Activated T-cell treated with anti-CD3 and anti-CD28 coated beads, Interleukin-2, amount 50 U/mL, for 24 hours (primary cell): ENCODE results near the gene YJU2.
"Not testable (repeated sequence)": the region's sequence is repeated elsewhere in the genome, so short reads cannot be mapped to it uniquely, and the experiment has no call there.

ENCODE experiments used
- DNase-seq: peaks from one replicate; pipeline ENCODE4 v3.0.0-alpha.2; 2020
- H3K27ac Mint-ChIP-seq: 2 replicates; pipeline ENCODE4 v1.8.0; 2020; ENCODE audit warnings: mild to moderate bottlenecking, mixed read lengths
- H3K27me3 Mint-ChIP-seq: 2 replicates; pipeline ENCODE4 v1.8.0; 2020; ENCODE audit warnings: mixed read lengths
- H3K36me3 Mint-ChIP-seq: 2 replicates; pipeline ENCODE4 v1.8.0; 2020; ENCODE audit warnings: low read depth, mixed read lengths
- H3K4me1 Mint-ChIP-seq: 2 replicates; pipeline ENCODE4 v1.8.0; 2020; ENCODE audit warnings: low read depth, mixed read lengths
- H3K4me3 Mint-ChIP-seq: 2 replicates; pipeline ENCODE4 v1.8.0; 2020; ENCODE audit warnings: mild to moderate bottlenecking, moderate library complexity, mixed read lengths
- H3K9me3 Mint-ChIP-seq: 2 replicates; pipeline ENCODE4 v1.8.0; 2020; ENCODE audit warnings: mixed read lengths

Gene YJU2

DNA sequence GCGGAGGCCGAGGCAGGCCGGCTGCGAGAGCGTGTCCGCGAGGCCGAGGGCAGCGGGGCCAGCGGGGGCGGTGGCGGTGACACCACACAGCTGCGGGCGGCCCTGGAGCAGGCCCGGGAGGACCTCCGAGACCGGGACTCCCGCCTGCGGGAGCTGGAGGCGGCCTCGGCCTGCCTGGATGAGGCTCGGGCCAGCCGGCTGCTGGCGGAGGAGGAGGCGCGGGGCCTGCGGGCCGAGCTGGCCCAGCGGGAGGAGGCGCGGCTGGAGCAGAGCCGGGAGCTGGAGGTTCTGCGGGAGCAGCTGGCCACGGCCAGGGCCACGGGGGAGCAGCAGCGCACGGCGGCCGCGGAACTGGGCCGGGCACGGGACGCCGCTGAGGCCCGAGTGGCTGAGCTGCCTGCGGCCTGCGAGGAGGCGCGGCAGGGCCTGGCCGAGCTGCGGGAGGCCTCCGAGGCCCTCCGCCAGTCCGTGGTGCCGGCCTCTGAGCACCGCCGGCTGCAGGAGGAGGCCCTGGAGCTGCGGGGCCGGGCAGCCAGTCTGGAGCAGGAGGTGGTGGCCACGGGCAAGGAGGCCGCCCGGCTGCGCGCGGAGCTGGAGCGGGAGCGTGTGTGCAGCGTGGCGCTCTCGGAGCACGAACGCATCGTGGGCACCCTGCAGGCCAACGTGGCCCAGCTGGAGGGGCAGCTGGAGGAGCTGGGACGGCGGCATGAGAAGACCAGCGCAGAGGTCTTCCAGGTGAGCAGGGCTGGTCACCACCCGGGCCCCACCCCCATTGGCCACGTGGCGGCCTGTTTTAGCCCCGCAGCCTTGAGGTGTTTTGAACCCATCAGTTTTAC is 29.2 kb upstream of the YJU2 start:
- Mint-ChIP-seq H3K27me3 (no peaks in the 10 kb centered on the region), H3K9me3 (peaks cover 6% of the 10 kb centered on the region), H3K4me3 (no peak overlapping the region), H3K36me3 (no peaks in the 10 kb centered on the region), H3K27ac (no peak overlapping the region), H3K4me1 (peaks cover 7% of the 10 kb centered on the region)
- DNase-seq = no peak

DNA sequence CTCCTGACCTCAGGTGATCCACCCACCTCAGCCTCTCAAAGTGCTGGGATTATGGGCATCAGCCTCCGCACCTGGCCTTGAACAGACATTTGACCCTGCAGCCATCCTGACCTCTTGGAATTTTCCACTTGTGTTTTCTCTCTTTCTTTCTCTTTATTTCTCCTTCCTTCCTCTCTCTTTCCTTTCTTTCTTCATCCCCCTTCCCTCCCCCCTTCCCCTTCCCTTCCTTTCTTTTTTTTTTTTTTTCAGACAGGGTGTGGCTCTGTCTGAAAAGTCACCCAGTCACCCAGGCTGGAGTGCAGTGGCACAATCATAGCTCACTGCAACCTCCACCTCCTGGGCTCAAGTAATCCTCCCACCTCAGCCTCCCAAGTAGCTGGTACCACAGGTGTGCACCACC is 28.4 kb upstream of the YJU2 start:
- H3K4me1 Mint-ChIP-seq, H3K9me3 Mint-ChIP-seq, H3K36me3 Mint-ChIP-seq, H3K4me3 Mint-ChIP-seq, H3K27ac Mint-ChIP-seq, H3K27me3 Mint-ChIP-seq, DNase-seq: not testable (repeated sequence)

DNA sequence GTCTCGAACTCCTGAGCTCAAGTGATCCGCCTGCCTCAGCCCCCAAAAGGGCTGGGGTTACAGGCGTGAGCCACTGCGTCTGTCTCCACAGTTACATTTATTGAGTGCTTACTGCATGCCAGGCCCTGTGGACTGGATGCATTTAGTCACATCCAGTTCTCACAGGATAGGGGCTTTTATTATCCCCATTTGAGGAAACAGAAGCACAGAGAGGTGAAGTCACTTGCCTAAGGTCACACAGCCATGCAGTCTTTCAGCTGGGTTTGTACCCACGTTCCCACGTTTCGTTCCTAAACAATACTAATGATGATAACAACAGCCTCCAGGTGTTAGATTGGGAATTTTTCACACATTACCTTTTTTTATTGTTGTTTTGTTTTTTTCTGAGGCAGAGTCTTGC is 26.7 kb upstream of the YJU2 start:
- peaks cover 6% of the 10 kb centered on the region for H3K9me3 Mint-ChIP-seq
- no peak overlapping the region for H3K4me3 Mint-ChIP-seq
- DNase-seq = no peak
- no peaks in the 10 kb centered on the region for H3K36me3 Mint-ChIP-seq
- H3K4me1 Mint-ChIP-seq = no peaks in the 10 kb centered on the region
- H3K27ac Mint-ChIP-seq = no peak overlapping the region
- H3K27me3 Mint-ChIP-seq = no peaks in the 10 kb centered on the region

DNA sequence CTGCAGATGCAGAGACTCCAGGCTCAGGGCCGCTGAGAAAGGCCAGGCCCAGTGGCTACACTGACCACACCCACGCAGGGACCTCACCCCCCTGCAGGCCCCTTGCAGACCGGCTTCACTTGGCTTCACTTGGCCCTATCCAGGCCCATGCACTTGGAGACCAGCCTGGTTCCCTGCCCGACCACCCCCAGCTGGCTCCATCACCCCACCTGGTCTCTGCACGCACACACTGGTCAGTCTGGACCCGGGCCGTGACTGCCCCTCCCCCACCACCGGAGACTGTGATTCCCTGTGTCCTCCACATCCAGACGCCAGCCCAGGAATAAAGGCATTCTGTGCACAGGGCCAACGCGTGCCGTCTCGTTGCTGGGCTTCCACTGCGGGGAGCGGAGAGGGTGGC is 22.4 kb upstream of the YJU2 start:
- peaks cover 2% of the 10 kb centered on the region for H3K27me3 Mint-ChIP-seq
- H3K4me3 Mint-ChIP-seq = no peak overlapping the region
- H3K9me3 Mint-ChIP-seq = no peaks in the 10 kb centered on the region
- peaks cover 1% of the 10 kb centered on the region for H3K4me1 Mint-ChIP-seq
- no peaks in the 10 kb centered on the region for H3K36me3 Mint-ChIP-seq
- no peak for DNase-seq
- H3K27ac Mint-ChIP-seq = no peak overlapping the region

GRCh38 chr19:4225885-4226284 is 21.0 kb upstream of the YJU2 start:
- H3K27ac Mint-ChIP-seq = no peak overlapping the region
- H3K27me3 Mint-ChIP-seq = peaks cover 6% of the 10 kb centered on the region
- peaks cover 1% of the 10 kb centered on the region for H3K4me1 Mint-ChIP-seq
- no peaks in the 10 kb centered on the region for H3K36me3 Mint-ChIP-seq
- DNase-seq = no peak
- no peaks in the 10 kb centered on the region for H3K9me3 Mint-ChIP-seq
- no peak overlapping the region for H3K4me3 Mint-ChIP-seq

GRCh38 chr19:4227771-4228170 is 19.1 kb upstream of the YJU2 start:
- Mint-ChIP-seq H3K4me1 (peaks cover 1% of the 10 kb centered on the region), H3K4me3 (no peak overlapping the region), H3K9me3 (no peaks in the 10 kb centered on the region), H3K36me3 (no peaks in the 10 kb centered on the region), H3K27me3 (peaks cover 16% of the 10 kb centered on the region), H3K27ac (no peak overlapping the region)
- DNase-seq = no peak

DNA sequence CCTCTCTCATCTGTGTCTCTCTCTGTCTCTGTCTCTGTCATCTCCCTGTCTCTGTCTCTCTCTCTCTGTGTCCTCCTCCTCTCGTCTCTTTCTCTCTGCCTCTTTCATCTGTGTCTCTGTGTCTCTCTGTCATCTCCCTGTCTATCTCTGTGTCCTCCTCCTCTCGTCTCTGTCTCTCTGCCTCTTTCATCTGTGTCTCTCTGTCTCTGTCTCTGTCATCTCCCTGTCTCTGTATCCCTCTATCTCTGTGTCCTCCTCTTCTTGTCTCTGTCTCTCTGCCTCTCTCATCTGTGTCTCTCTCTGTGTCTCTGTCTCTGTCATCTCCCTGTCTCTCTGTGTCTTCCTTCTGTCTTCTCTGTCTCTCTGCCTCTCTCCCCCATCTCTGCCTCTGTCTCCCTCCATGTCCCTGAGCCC is 18.1 kb upstream of the YJU2 start:
- no peak overlapping the region for H3K27ac Mint-ChIP-seq
- peaks cover 21% of the 10 kb centered on the region for H3K27me3 Mint-ChIP-seq
- no peaks in the 10 kb centered on the region for H3K36me3 Mint-ChIP-seq
- no peaks in the 10 kb centered on the region for H3K9me3 Mint-ChIP-seq
- no peak for DNase-seq
- H3K4me3 Mint-ChIP-seq = no peak overlapping the region
- peaks cover 1% of the 10 kb centered on the region for H3K4me1 Mint-ChIP-seq

DNA sequence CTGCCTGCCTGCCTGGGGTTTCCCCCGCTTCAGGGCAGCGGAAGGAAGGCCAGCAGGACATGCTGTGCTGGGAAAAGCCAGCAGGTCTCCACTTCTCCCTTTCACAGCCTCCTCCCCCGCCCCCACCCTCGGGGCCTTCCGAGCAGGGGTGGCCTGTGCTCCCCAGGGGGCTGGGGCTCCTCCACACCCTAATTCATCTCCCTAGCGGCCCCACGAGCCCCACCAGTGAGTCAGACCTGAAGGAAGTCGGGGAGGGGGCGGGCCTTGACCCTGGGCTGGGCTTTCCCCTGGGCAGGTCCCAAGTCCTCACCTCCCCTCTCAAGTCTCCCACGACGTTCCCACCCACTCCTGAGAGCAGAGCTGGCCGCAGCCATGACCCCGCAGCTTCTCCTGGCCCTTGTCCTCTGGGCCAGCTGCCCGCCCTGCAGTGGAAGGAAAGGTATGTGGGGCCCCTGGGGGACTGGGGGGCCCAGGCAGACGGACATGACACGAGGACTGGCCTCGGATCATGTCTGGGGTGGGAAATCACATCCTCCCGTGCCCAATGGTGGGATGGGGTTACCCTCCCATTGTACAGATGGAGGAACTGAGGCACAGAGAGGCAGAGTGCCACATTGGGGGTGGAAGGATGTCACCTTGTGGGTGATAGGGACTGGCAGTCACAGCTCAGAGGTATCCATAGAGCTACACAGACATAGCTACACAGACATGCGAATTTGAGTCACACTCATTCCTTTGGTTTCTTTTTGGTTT is 17.5 kb upstream of the YJU2 start, which contains the start of gene EBI3:
TSS of gene EBI3 (plus strand) at position 345 of the 753 bp plus-strand sequence. CDS start at position 373, 28 bp downstream.
- Mint-ChIP-seq H3K27ac (no peak within 1 kb of the TSS), H3K27me3 (peaks cover 23% of the 10 kb centered on the region), H3K4me1 (peaks cover 1% of the 10 kb centered on the region), H3K4me3 (no peak within 1 kb of the TSS), H3K36me3 (no peaks in the 10 kb centered on the region), H3K9me3 (no peaks in the 10 kb centered on the region)
- peak; percentile 71 for DNase-seq

DNA sequence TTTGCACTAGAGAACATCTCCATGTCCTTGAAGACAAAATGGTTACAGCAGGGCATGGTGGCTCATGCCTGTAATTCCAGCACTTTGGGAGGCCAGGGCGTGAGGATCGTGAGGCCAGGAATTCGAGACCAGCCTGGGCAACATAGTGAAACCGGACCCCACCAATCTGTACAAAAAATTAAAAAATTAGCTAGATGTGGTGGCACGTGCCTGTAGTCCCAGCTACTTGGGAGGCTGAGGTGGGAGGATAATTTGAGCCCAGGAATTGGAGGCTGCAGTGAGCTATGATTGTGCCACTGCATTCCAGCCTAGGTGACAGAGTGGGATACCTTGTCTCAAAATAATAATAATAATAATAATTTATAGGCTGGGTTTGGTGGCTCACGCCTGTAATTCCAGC is 16.6 kb upstream of the YJU2 start:
- not testable (repeated sequence) for DNase-seq, H3K27ac Mint-ChIP-seq, H3K36me3 Mint-ChIP-seq

DNA sequence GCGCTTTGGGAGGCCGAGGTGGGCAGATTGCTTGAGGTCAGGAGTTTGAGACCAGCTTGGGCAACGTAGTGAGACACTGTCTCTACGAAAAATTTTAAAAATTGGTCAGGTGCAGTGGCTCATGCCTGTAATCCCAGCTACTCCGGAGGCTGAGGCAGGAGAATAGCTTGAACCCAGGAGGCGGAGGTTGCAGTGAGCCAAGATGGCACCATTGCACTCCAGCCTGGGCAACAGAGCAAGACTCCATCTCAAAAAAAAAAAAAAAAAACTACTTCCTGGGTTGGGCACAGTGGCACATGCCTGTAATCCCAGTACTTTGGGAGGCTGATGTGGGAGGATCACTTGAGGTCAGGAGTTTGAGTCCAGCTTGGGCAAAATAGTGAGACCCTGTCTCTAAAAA is 15.4 kb upstream of the YJU2 start:
- not testable (repeated sequence) for H3K9me3 Mint-ChIP-seq, H3K4me1 Mint-ChIP-seq, H3K36me3 Mint-ChIP-seq, H3K4me3 Mint-ChIP-seq, H3K27ac Mint-ChIP-seq, DNase-seq
- peaks cover 23% of the 10 kb centered on the region for H3K27me3 Mint-ChIP-seq

More for the DNA sequence above, 16.6 kb upstream of the YJU2 start:
- not testable (repeated sequence) for H3K4me1 Mint-ChIP-seq, H3K4me3 Mint-ChIP-seq, H3K9me3 Mint-ChIP-seq
- H3K27me3 Mint-ChIP-seq = peaks cover 23% of the 10 kb centered on the region

GRCh38 chr19:4232139-4232538 is 14.7 kb upstream of the YJU2 start:
- not testable (repeated sequence) for H3K4me1 Mint-ChIP-seq, DNase-seq, H3K9me3 Mint-ChIP-seq, H3K36me3 Mint-ChIP-seq, H3K4me3 Mint-ChIP-seq, H3K27ac Mint-ChIP-seq
- peaks cover 23% of the 10 kb centered on the region for H3K27me3 Mint-ChIP-seq

- Mint-ChIP-seq H3K27me3 (peaks cover 23% of the 10 kb centered on the region), H3K36me3 (no peaks in the 10 kb centered on the region), H3K9me3 (no peaks in the 10 kb centered on the region), H3K4me3 (no peak overlapping the region), H3K4me1 (no peaks in the 10 kb centered on the region), H3K27ac (no peak overlapping the region)
- no peak for DNase-seq
These were observed 14.1 kb upstream of the YJU2 start for GRCh38 chr19:4232614-4233281.

GRCh38 chr19:4233282-4233853 is 13.5 kb upstream of the YJU2 start:
- H3K4me3 Mint-ChIP-seq = no peak overlapping the region
- H3K27ac Mint-ChIP-seq = no peak overlapping the region
- no peaks in the 10 kb centered on the region for H3K36me3 Mint-ChIP-seq
- peak; percentile 81 for DNase-seq
- peaks cover 23% of the 10 kb centered on the region for H3K27me3 Mint-ChIP-seq
- no peaks in the 10 kb centered on the region for H3K9me3 Mint-ChIP-seq
- H3K4me1 Mint-ChIP-seq = no peaks in the 10 kb centered on the region

- no peak overlapping the region for H3K4me3 Mint-ChIP-seq
- H3K27ac Mint-ChIP-seq = no peak overlapping the region
- H3K9me3 Mint-ChIP-seq = no peaks in the 10 kb centered on the region
- no peak for DNase-seq
- H3K27me3 Mint-ChIP-seq = peaks cover 23% of the 10 kb centered on the region
- H3K36me3 Mint-ChIP-seq = no peaks in the 10 kb centered on the region
- H3K4me1 Mint-ChIP-seq = no peaks in the 10 kb centered on the region
These were observed 12.6 kb upstream of the YJU2 start for GRCh38 chr19:4234142-4234861.
